ENCODE measurements around the gene KCNIP4. TPM values are rescaled to one million over a fixed set of nuclear protein-coding genes. Genes with fewer than 3 reads are reported as not detected.

KCNIP4 gene
- total and polyA plus RNA-seq, 7 donors = 0.03 TPM; not detected in 6

GRCh38 chr4:21385706-21386105 is 562.9 kb downstream of the KCNIP4 start:
- WGBS, 3 donors = 77 to 88% (median 80%) methylated on average over 4 of the region's 4 CpGs
- peaks cover 2% of the 10 kb centered on the region for H3K9me3 ChIP-seq
- H3K36me3 ChIP-seq (ENCODE audit: insufficient read depth in 1 of 2, low read depth in 1 of 2) = no peaks in the 10 kb centered on the region
- ATAC-seq (no peak), DNase-seq (no peak)
- H3K27me3 ChIP-seq (ENCODE audit: insufficient read depth in 3 of 3, low read length in 2 of 3) = no peaks in the 10 kb centered on the region
- no peak for TF ChIP-seq CTCF (IDR thresholded peaks at IDR 0.05)
- H3K27ac ChIP-seq = no peak overlapping the region
- intact Hi-C loops (cut with DNase I) = no loop called here
- no peak overlapping the region for H3K4me3 ChIP-seq
- H3K4me1 ChIP-seq = no peaks in the 10 kb centered on the region

GRCh38 chr4:21384609-21385008 is 564.0 kb downstream of the KCNIP4 start:
- no peaks in the 10 kb centered on the region for H3K4me1 ChIP-seq
- H3K27me3 ChIP-seq (ENCODE audit: insufficient read depth in 3 of 3, low read length in 2 of 3) = no peaks in the 10 kb centered on the region
- no peak overlapping the region for H3K27ac ChIP-seq
- no peak for DNase-seq
- TF ChIP-seq CTCF (IDR thresholded peaks at IDR 0.05) = no peak
- H3K4me3 ChIP-seq = no peak overlapping the region
- intact Hi-C loops (cut with DNase I) = no loop called here
- no peaks in the 10 kb centered on the region for H3K36me3 ChIP-seq (ENCODE audit: insufficient read depth in 1 of 2, low read depth in 1 of 2)
- no peaks in the 10 kb centered on the region for H3K9me3 ChIP-seq
- ATAC-seq = no peak
- 76 to 82% (median 79%) methylated on average over 3 of the region's 3 CpGs for WGBS, 3 donors

GRCh38 chr4:21380861-21381260 is 567.7 kb downstream of the KCNIP4 start:
- DNase-seq (no peak), ATAC-seq (no peak)
- no peak for TF ChIP-seq CTCF (IDR thresholded peaks at IDR 0.05)
- no peaks in the 10 kb centered on the region for H3K9me3 ChIP-seq
- no peaks in the 10 kb centered on the region for H3K4me1 ChIP-seq
- H3K36me3 ChIP-seq (ENCODE audit: insufficient read depth in 1 of 2, low read depth in 1 of 2) = no peaks in the 10 kb centered on the region
- no peaks in the 10 kb centered on the region for H3K27me3 ChIP-seq (ENCODE audit: insufficient read depth in 3 of 3, low read length in 2 of 3)
- 86 to 95% (median 86%) methylated on average over 3 of the region's 3 CpGs for WGBS, 3 donors
- no peak overlapping the region for H3K4me3 ChIP-seq
- no peak overlapping the region for H3K27ac ChIP-seq
- intact Hi-C loops (cut with DNase I) = no loop called here

GRCh38 chr4:21377046-21377445 is 571.5 kb downstream of the KCNIP4 start:
- H3K4me3 ChIP-seq = no peak overlapping the region
- no peak overlapping the region for H3K27ac ChIP-seq
- no peaks in the 10 kb centered on the region for H3K4me1 ChIP-seq
- ATAC-seq (no peak), DNase-seq (no peak)
- H3K36me3 ChIP-seq (ENCODE audit: insufficient read depth in 1 of 2, low read depth in 1 of 2) = no peaks in the 10 kb centered on the region
- no peak for TF ChIP-seq CTCF (IDR thresholded peaks at IDR 0.05)
- WGBS, 3 donors = 64 to 67% (median 65%) methylated on average over 2 of the region's 2 CpGs
- no peaks in the 10 kb centered on the region for H3K9me3 ChIP-seq
- intact Hi-C loops (cut with DNase I) = no loop called here
- no peaks in the 10 kb centered on the region for H3K27me3 ChIP-seq (ENCODE audit: insufficient read depth in 3 of 3, low read length in 2 of 3)

- no peaks in the 10 kb centered on the region for H3K9me3 ChIP-seq
- no peak for TF ChIP-seq CTCF (IDR thresholded peaks at IDR 0.05)
- no peaks in the 10 kb centered on the region for H3K27me3 ChIP-seq (ENCODE audit: insufficient read depth in 3 of 3, low read length in 2 of 3)
- H3K36me3 ChIP-seq (ENCODE audit: insufficient read depth in 1 of 2, low read depth in 1 of 2) = no peaks in the 10 kb centered on the region
- H3K4me1 ChIP-seq = no peaks in the 10 kb centered on the region
- intact Hi-C loops (cut with DNase I) = no loop called here
- DNase-seq (no peak), ATAC-seq (no peak)
- 69 to 74% (median 73%) methylated on average over 3 of the region's 3 CpGs for WGBS, 3 donors
- no peak overlapping the region for H3K27ac ChIP-seq
- H3K4me3 ChIP-seq = no peak overlapping the region
Observed at GRCh38 chr4:21376176-21376575, 572.4 kb downstream of the KCNIP4 start.

Measured in psoas muscle (tissue), 8 donors.